ENCODE measurements around the gene BDP1.

- no peak for TF ChIP-seq CTCF (IDR thresholded peaks at IDR 0.05; ENCODE audit: low read depth, low read length)
- TF ChIP-seq EZH2phosphoT487 (IDR thresholded peaks at IDR 0.05; ENCODE audit: low read depth) = no peak
These were observed 26.7 kb downstream of the BDP1 start for GRCh38 chr5:71482132-71482531.

Data from OCI-LY3 (cell line).